Smooth muscle cell (in vitro differentiated cells): Measurements from ENCODE around the gene CSF2RB. TPM values are rescaled to one million over a fixed set of nuclear protein-coding genes. Genes with fewer than 3 reads are reported as not detected.

Experiments
- DNase-seq: peaks from one replicate; lab custom pipeline; 2025; ENCODE audit not compliant: unreplicated experiment; lab: John Stamatoyannopoulos, UW
- H2AFZ ChIP-seq: fragments of 200-600 bp; sonication (generic); 2 replicates; pipeline ENCODE4 v1.6.0; 2016; ENCODE audit warnings: antibody characterized with exemption, low read depth, mild to moderate bottlenecking
- H3F3A ChIP-seq: fragments of 200-600 bp; sonication (generic); 2 replicates; pipeline ENCODE4 v1.6.0; 2017; ENCODE audit warnings: antibody characterized with exemption, low read depth
- H3K27ac ChIP-seq: fragments of 200-600 bp; sonication (generic); 2 replicates; pipeline ENCODE4 v1.5.1; 2016; ENCODE audit warnings: low read depth, mild to moderate bottlenecking
- H3K27me3 ChIP-seq: fragments of 200-600 bp; sonication (generic); 2 replicates; pipeline ENCODE4 v1.6.1; 2016; ENCODE audit warnings: low read depth, mild to moderate bottlenecking
- H3K36me3 ChIP-seq: fragments of 200-600 bp; sonication (generic); 2 replicates; pipeline ENCODE4 v1.5.1; 2016; ENCODE audit warnings: low read depth
- H3K4me1 ChIP-seq: fragments of 200-600 bp; sonication (generic); 2 replicates; pipeline ENCODE4 v1.5.1; 2016; ENCODE audit warnings: low read depth
- H3K4me2 ChIP-seq: fragments of 200-600 bp; sonication (generic); 2 replicates; pipeline ENCODE4 v1.6.0; 2016; ENCODE audit warnings: mild to moderate bottlenecking
- H3K4me3 ChIP-seq: fragments of 200-600 bp; sonication (generic); 2 replicates; pipeline ENCODE4 v1.5.1; 2016; ENCODE audit warnings: mild to moderate bottlenecking
- H3K79me2 ChIP-seq: fragments of 200-600 bp; sonication (generic); 2 replicates; pipeline ENCODE4 v1.6.0; 2016; ENCODE audit warnings: low read depth, mild to moderate bottlenecking
- H3K9ac ChIP-seq: fragments of 200-600 bp; sonication (generic); 2 replicates; pipeline ENCODE4 v1.6.0; 2016; ENCODE audit warnings: low read depth
- H3K9me3 ChIP-seq: fragments of 200-600 bp; sonication (generic); replicated peaks from 2 replicates; pipeline ENCODE4 v1.5.1; 2016; ENCODE audit warnings: low read depth
- H4K20me1 ChIP-seq: fragments of 200-600 bp; sonication (generic); 2 replicates; pipeline ENCODE4 v1.6.0; 2016; ENCODE audit warnings: low read depth
- WGBS: methylation state at CpG from one replicate; pipeline ENCODE4 v1.1.7; 2016; ENCODE audit warnings: low lambda C conversion rate; 5-methylcytosine and 5-hydroxymethylcytosine counted together
- polyA plus RNA-seq: library from polyadenylated mRNA; unstranded; fragments of >200 nt; fragmentation: Nextera tagmentation; extraction: Ambion mirVana; gene quantifications from 2 replicates; pipeline ENCODE4 v1.2.1, GENCODE V29; 2016
- total RNA-seq: library from RNA; depleted of rRNA; stranded (reverse); fragments of >200 nt; gene quantifications from 2 replicates; pipeline ENCODE4 v1.2.3, GENCODE V29; 2014
- TF ChIP-seq, protein P1 (sequence below): fragments of 200-600 bp; sonication (generic); IDR thresholded peaks from 2 replicates; pipeline ENCODE4 v1.5.1; 2017; ENCODE audit warnings: borderline replicate concordance, mild to moderate bottlenecking, antibody characterized with exemption; ENCODE audit not compliant: insufficient read depth, poor library complexity, severe bottlenecking

Gene CSF2RB
- total and polyA plus RNA-seq, 2 experiments from 2014 or later: 0.43 TPM; not detected in 1

DNA sequence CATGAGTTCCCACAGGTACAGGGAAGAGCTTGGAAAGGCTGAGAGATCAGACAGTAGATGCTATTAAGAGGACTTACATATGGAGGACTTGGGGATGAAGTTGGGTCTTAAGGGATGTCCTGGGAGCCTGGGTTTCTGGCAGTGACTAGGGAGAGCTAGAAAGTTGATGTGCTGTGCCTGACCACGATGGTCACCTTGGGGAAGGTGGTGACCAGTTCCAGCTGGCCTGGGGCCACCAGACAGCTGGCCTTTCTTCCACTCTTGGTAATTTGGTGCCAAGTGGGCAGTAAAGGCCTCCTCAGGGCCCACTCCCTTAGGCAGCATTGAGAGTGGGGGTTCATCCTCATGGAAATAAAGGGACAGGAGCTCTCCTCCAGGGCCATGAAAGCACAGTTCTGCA lies 13.9 kb upstream of the CSF2RB start:
- DNase-seq: no peak
- no peaks in the 10 kb centered on the region for H3K9me3 ChIP-seq
- no peak overlapping the region for H3K9ac ChIP-seq
- no peaks in the 10 kb centered on the region for H3K4me1 ChIP-seq
- no peak overlapping the region for H3K4me2 ChIP-seq
- no peaks in the 10 kb centered on the region for H3K36me3 ChIP-seq
- no peaks in the 10 kb centered on the region for H3F3A ChIP-seq
- no peaks in the 10 kb centered on the region for H4K20me1 ChIP-seq
- H2AFZ ChIP-seq: no peak overlapping the region
- peaks cover 4% of the 10 kb centered on the region for H3K27me3 ChIP-seq
- no peak overlapping the region for H3K27ac ChIP-seq
- TF ChIP-seq, protein P1, sequence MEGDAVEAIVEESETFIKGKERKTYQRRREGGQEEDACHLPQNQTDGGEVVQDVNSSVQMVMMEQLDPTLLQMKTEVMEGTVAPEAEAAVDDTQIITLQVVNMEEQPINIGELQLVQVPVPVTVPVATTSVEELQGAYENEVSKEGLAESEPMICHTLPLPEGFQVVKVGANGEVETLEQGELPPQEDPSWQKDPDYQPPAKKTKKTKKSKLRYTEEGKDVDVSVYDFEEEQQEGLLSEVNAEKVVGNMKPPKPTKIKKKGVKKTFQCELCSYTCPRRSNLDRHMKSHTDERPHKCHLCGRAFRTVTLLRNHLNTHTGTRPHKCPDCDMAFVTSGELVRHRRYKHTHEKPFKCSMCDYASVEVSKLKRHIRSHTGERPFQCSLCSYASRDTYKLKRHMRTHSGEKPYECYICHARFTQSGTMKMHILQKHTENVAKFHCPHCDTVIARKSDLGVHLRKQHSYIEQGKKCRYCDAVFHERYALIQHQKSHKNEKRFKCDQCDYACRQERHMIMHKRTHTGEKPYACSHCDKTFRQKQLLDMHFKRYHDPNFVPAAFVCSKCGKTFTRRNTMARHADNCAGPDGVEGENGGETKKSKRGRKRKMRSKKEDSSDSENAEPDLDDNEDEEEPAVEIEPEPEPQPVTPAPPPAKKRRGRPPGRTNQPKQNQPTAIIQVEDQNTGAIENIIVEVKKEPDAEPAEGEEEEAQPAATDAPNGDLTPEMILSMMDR: no peak
- 100% methylated on average over 1 of the region's 1 CpG for WGBS
- H3K79me2 ChIP-seq: no peaks in the 10 kb centered on the region
- no peak overlapping the region for H3K4me3 ChIP-seq

DNA sequence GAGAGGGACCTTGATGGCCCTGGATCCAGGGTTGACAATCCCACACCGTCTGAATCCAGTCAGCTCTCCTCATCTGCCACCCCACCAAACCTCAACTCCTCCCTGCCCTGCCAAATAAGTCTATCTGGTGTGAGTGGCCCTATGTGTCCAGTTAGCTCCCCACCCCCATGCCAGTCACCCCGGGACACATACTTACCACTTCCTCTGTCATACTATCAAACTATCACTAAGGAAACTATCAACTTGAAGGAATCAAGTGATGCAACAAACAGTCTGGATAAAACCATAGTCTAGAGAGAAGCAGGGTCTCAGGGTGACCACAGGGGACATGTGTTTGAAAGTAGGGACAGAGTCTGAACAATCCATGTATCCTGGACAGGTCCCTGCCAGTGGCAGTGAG lies 13.2 kb upstream of the CSF2RB start:
- H3K79me2 ChIP-seq: no peaks in the 10 kb centered on the region

DNA sequence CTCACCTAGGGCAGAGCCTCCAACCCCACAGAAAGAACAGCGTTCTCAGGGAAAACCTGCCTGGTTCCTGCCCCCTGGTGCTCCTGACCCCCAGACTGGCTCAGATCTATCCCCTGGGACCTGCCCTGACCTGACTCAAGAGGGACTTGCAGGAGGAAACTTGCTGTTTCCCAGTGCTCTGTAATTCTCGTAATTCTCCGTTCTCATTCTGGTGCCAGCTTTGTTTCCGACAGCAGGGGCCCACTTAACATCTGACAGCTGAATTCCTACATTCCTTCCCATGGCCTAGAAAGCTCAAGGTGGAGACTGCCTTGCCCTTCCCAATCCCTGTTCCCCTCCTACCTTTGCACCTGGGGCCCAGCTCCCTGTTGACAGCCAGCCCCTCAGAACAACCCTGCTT lies 12.5 kb upstream of the CSF2RB start:
- Histone ChIP-seq H3K4me1 (no peaks in the 10 kb centered on the region), H3K27me3 (peaks cover 4% of the 10 kb centered on the region), H3K79me2 (no peaks in the 10 kb centered on the region), H2AFZ (no peak overlapping the region), H3F3A (no peaks in the 10 kb centered on the region), H3K4me3 (no peak overlapping the region), H3K9me3 (no peaks in the 10 kb centered on the region), H3K9ac (no peak overlapping the region), H4K20me1 (no peaks in the 10 kb centered on the region), H3K4me2 (no peak overlapping the region), H3K27ac (no peak overlapping the region), H3K36me3 (no peaks in the 10 kb centered on the region)
- WGBS: 34% methylated on average over 4 of the region's 4 CpGs
- no peak for DNase-seq
- TF ChIP-seq, protein P1: no peak

More for the DNA sequence above, 13.2 kb upstream of the CSF2RB start:
- H3K4me3 ChIP-seq: no peak overlapping the region
- no peak for DNase-seq
- peaks cover 4% of the 10 kb centered on the region for H3K27me3 ChIP-seq
- H3K36me3 ChIP-seq: no peaks in the 10 kb centered on the region
- no peaks in the 10 kb centered on the region for H3K9me3 ChIP-seq
- 71% methylated on average over 2 of the region's 2 CpGs for WGBS
- H4K20me1 ChIP-seq: no peaks in the 10 kb centered on the region
- no peak overlapping the region for H3K4me2 ChIP-seq
- no peak overlapping the region for H2AFZ ChIP-seq
- H3K4me1 ChIP-seq: no peaks in the 10 kb centered on the region
- H3K9ac ChIP-seq: no peak overlapping the region
- H3F3A ChIP-seq: no peaks in the 10 kb centered on the region
- no peak overlapping the region for H3K27ac ChIP-seq
- TF ChIP-seq, protein P1: no peak

DNA sequence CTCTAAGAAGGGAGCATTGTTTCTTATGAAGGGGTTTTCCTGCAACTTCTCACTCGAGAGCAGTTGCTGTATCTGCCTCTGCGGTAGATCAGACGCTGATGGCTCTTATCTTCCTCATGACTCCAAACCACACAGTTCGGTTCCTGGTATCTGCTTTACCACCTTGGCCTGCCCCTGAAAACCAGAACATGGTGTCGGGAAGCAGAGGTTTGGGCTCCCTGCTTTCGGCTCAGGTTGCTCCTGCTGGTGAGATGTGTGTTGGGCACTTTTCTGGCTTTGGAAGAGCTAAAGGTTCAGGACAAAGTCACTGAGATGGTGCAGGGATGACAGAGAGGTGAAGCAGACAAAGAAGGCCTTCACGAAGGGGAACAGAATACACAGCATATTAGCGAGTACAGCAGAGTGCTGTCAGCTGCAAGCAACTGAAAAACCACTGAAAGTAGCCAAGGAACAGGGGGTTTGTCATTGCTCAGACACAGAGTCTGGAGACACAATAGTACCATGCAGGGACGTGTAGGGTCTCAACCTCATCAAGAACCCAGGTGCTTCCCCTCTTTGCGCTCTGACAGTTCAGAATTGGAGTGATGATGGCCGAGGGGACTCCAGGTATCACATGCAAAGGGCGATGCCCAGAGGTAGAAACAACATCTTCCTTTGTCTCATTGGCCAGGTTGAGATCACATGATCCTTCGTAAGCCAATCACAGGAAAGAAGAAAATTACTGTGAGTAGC lies 11.9 kb upstream of the CSF2RB start:
- H3K79me2 ChIP-seq: no peaks in the 10 kb centered on the region

More for the DNA sequence above, 11.9 kb upstream of the CSF2RB start:
- H3K27ac ChIP-seq: no peak overlapping the region
- H4K20me1 ChIP-seq: no peaks in the 10 kb centered on the region
- H3K4me1 ChIP-seq: no peaks in the 10 kb centered on the region
- 85% methylated on average over 13 of the region's 13 CpGs for WGBS
- no peak overlapping the region for H2AFZ ChIP-seq
- H3F3A ChIP-seq: no peaks in the 10 kb centered on the region
- no peak for DNase-seq
- no peak overlapping the region for H3K4me2 ChIP-seq
- H3K9ac ChIP-seq: no peak overlapping the region
- H3K4me3 ChIP-seq: no peak overlapping the region
- no peaks in the 10 kb centered on the region for H3K36me3 ChIP-seq
- TF ChIP-seq, protein P1: no peak
- no peaks in the 10 kb centered on the region for H3K9me3 ChIP-seq
- H3K27me3 ChIP-seq: peaks cover 4% of the 10 kb centered on the region
